HCT116 (cell line): ENCODE data around the gene HUNK. TPM values are rescaled to one million over a fixed set of nuclear protein-coding genes. Genes with fewer than 3 reads are reported as not detected.
A peak's percentile ranks its signal among the peaks of the same experiment; 100 is the strongest.

Source experiments
- ATAC-seq: fragments of 200-7000 bp; cut with Tn5 transposase; 2 replicates; pipeline ENCODE4 v1.9.1; 2020; ENCODE audit warnings: mild to moderate bottlenecking, moderate library complexity
- BruUV-seq: library from RNA; stranded (reverse); fragments of 400-500 nt; replicated peaks from 2 replicates; lab custom pipeline; 2021; lab: Mats Ljungman, UMichigan
- CTCF ChIA-PET: fragments of 300-600 bp; sonication (Branson Sonifier 250); formaldehyde crosslinking; loops from one replicate; lab custom pipeline; 2021; ENCODE audit warnings: antibody characterized with exemption; lab: Charles Lee
- POLR2A ChIA-PET: fragments of 300-600, 350-600 bp; sonication (Branson Sonifier 250); formaldehyde crosslinking; loops from one replicate; lab custom pipeline; 2021; ENCODE audit warnings: antibody characterized with exemption; lab: Charles Lee
- RAD21 ChIA-PET, 2 experiments: fragments of 300-600 bp; sonication (Branson Sonifier 250); formaldehyde crosslinking; loops; one replicate each; lab custom pipeline; 2023; ENCODE audit warnings: low total read pairs in 2 of 2; ENCODE audit not compliant: uncharacterized antibody in 2 of 2, unreplicated experiment in 2 of 2, low non-redundant PET in 1 of 2; lab: Charles Lee
- DNase-seq: peaks from one replicate; pipeline ENCODE4 v3.0.0-alpha.2; 2010; ENCODE audit warnings: low read depth, low spot score
- H2AFZ ChIP-seq: fragments of 200-600 bp; shearing (Covaris generic), sonication (generic); 2 replicates; pipeline ENCODE4 v1.6.1; 2017; ENCODE audit warnings: low read depth, mixed run types, mixed read lengths, antibody characterized with exemption, low read length; ENCODE audit not compliant: poor library complexity, severe bottlenecking
- H3K27ac ChIP-seq: 2 replicates; pipeline ENCODE4 v1.5.1; 2012; ENCODE audit warnings: low read depth, low read length
- H3K27me3 ChIP-seq: fragments of 200-600 bp; sonication (generic); 2 replicates; pipeline ENCODE4 v1.6.1; 2016; ENCODE audit warnings: mixed run types, low read length, mixed read lengths; ENCODE audit not compliant: insufficient read depth
- H3K36me3 ChIP-seq, 2 experiments: fragments of 200-500 bp in 1 of 2; fragments of 200-600 bp in 1 of 2; sonication (Bioruptor generic) in 1 of 2; sonication (generic) in 1 of 2; 2 replicates each; pipeline versions ENCODE4 v1.5.1 to v1.6.1; 2014 to 2016; ENCODE audit warnings: low read length in 2 of 2, inconsistent platforms in 1 of 2, mixed read lengths in 1 of 2, mixed run types in 1 of 2; ENCODE audit not compliant: insufficient read depth in 2 of 2, control insufficient read depth in 1 of 2
- H3K4me1 ChIP-seq, 2 experiments: fragments of 200-600 bp in 1 of 2; sonication (generic) in 1 of 2; 2 replicates each; pipeline versions ENCODE4 v1.5.1 to v1.6.1; 2012 to 2017; ENCODE audit warnings: low read length in 2 of 2, inconsistent platforms in 1 of 2, mild to moderate bottlenecking in 1 of 2, mixed read lengths in 1 of 2, mixed run types in 1 of 2, moderate library complexity in 1 of 2; ENCODE audit not compliant: insufficient read depth in 2 of 2, control insufficient read depth in 1 of 2
- H3K4me2 ChIP-seq: fragments of 200-600 bp; sonication (generic); 2 replicates; pipeline ENCODE4 v1.6.1; 2017; ENCODE audit warnings: mixed run types, low read length, mixed read lengths
- H3K4me3 ChIP-seq, 2 experiments: fragments of 200-600 bp in 1 of 2; sonication (generic) in 1 of 2; replicated peaks in 1 of 2; 2 replicates each; pipeline ENCODE4 v1.5.1; 2011 to 2016; ENCODE audit warnings: low read length in 2 of 2, control low read depth in 1 of 2, low read depth in 1 of 2, mild to moderate bottlenecking in 1 of 2, mixed read lengths in 1 of 2, mixed run types in 1 of 2
- H3K79me2 ChIP-seq: fragments of 200-600 bp; sonication (generic); 2 replicates; pipeline ENCODE4 v1.6.1; 2017; ENCODE audit warnings: mild to moderate bottlenecking, mixed run types, low read length, moderate library complexity, mixed read lengths; ENCODE audit not compliant: insufficient read depth
- H3K9ac ChIP-seq: fragments of 200-600 bp; sonication (generic); 2 replicates; pipeline ENCODE4 v1.6.1; 2016; ENCODE audit warnings: low read length, mixed read lengths
- H3K9me2 ChIP-seq: fragments of 200-600 bp; sonication (generic), shearing (Covaris generic); 2 replicates; pipeline ENCODE4 v1.6.1; 2017; ENCODE audit warnings: mixed run types, mild to moderate bottlenecking, moderate library complexity; ENCODE audit not compliant: insufficient read depth
- H3K9me3 ChIP-seq, 2 experiments: fragments of 200-500 bp in 1 of 2; fragments of 200-600 bp in 1 of 2; sonication (Bioruptor generic) in 1 of 2; sonication (generic) in 1 of 2; 2 replicates each; pipeline ENCODE4 v1.6.1; 2014 to 2017; ENCODE audit warnings: low read length in 2 of 2, mixed read lengths in 2 of 2, inconsistent platforms in 1 of 2, low read depth in 1 of 2, mild to moderate bottlenecking in 1 of 2, mixed run types in 1 of 2, moderate library complexity in 1 of 2; ENCODE audit not compliant: control insufficient read depth in 1 of 2, insufficient read depth in 1 of 2
- H4K20me1 ChIP-seq: fragments of 200-600 bp; sonication (generic), shearing (Covaris generic); 2 replicates; pipeline ENCODE4 v1.6.1; 2017; ENCODE audit warnings: mixed run types, mild to moderate bottlenecking, moderate library complexity; ENCODE audit not compliant: insufficient read depth
- CBX3 ChIP-seq: IDR thresholded peaks from 2 replicates; pipeline ENCODE4 v1.6.1; 2012; ENCODE audit warnings: low read depth
- ELF1 ChIP-seq: IDR thresholded peaks from 2 replicates; pipeline ENCODE4 v1.6.1; 2012; ENCODE audit warnings: low read depth, borderline replicate concordance
- EZH2 ChIP-seq: fragments of 200-600 bp; sonication (generic); IDR thresholded peaks from 2 replicates; pipeline ENCODE4 v1.6.1; 2017; ENCODE audit warnings: antibody characterized with exemption, mixed run types
- EZH2phosphoT487 ChIP-seq: fragments of 200-600 bp; IDR thresholded peaks from 2 replicates; pipeline ENCODE4 v1.6.1; 2018; ENCODE audit warnings: antibody characterized with exemption, borderline replicate concordance
- FOSL1 ChIP-seq: IDR thresholded peaks from 2 replicates; pipeline ENCODE4 v1.6.1; 2012; ENCODE audit warnings: low read depth
- JUND ChIP-seq: IDR thresholded peaks from 2 replicates; pipeline ENCODE4 v1.6.1; 2012
- MAX ChIP-seq: IDR thresholded peaks from 2 replicates; pipeline ENCODE4 v1.6.1; 2012
- POLR2A ChIP-seq: IDR thresholded peaks from 2 replicates; pipeline ENCODE4 v1.7.0; 2011; ENCODE audit warnings: borderline replicate concordance; ENCODE audit not compliant: insufficient read depth, insufficient read length; ENCODE audit errors: extremely low read depth
- RAD21 ChIP-seq: IDR thresholded peaks from 2 replicates; pipeline ENCODE4 v1.6.1; 2012; ENCODE audit warnings: low read depth, mild to moderate bottlenecking
- SP1 ChIP-seq: IDR thresholded peaks from 2 replicates; pipeline ENCODE4 v1.6.1; 2012; ENCODE audit warnings: low read depth
- ZFX ChIP-seq: fragments of 450-650 bp; IDR thresholded peaks from 2 replicates; pipeline ENCODE4 v1.6.1; 2017
- ZNF274 ChIP-seq: fragments of 200-500 bp; sonication (Bioruptor generic); IDR thresholded peaks from 2 replicates; pipeline ENCODE4 v1.6.1; 2014; ENCODE audit warnings: mild to moderate bottlenecking, low read depth, low read length, inconsistent platforms
- intact Hi-C: fragments of 100-400 bp; cut with micrococcal nuclease; formaldehyde crosslinking; loops from 2 replicates; pipeline ENCODE4 v1.10.0; 2022
- total RNA-seq: library from RNA; stranded (reverse); gene quantifications from one replicate; pipeline ENCODE4 v1.2.1, GENCODE V29; 2021; ENCODE audit not compliant: unreplicated experiment
- TF ChIP-seq, protein P1 (sequence below), 3 experiments: fragments of 200-600 bp in 1 of 3; sonication (generic) in 1 of 3; IDR thresholded peaks in 2 of 3; conservative IDR thresholded peaks in 1 of 3; 2 replicates each; pipeline ENCODE4 v1.5.1; 2012 to 2017; ENCODE audit warnings: low read depth in 2 of 3, low read length in 2 of 3, antibody characterized with exemption in 1 of 3, borderline replicate concordance in 1 of 3, control low read depth in 1 of 3, mild to moderate bottlenecking in 1 of 3, mixed read lengths in 1 of 3, mixed run types in 1 of 3, moderate library complexity in 1 of 3; ENCODE audit not compliant: insufficient read depth in 1 of 3
- TF ChIP-seq, protein P2 (sequence below): IDR thresholded peaks from 2 replicates; pipeline ENCODE4 v1.6.1; 2012

Gene HUNK
- total RNA-seq, 1 experiment from 2014 or later: not detected

GRCh38 chr21:31918250-31918775 lies 45.5 kb downstream of the HUNK start:
- H3K4me1 ChIP-seq: no peaks in the 10 kb centered on the region
- H3K9me2 ChIP-seq: no peaks in the 10 kb centered on the region
- no peak overlapping the region for H3K4me3 ChIP-seq
- H3K27me3 ChIP-seq: peaks cover 24% of the 10 kb centered on the region
- TF ChIP-seq EZH2phosphoT487: no peak
- TF ChIP-seq, protein P1, sequence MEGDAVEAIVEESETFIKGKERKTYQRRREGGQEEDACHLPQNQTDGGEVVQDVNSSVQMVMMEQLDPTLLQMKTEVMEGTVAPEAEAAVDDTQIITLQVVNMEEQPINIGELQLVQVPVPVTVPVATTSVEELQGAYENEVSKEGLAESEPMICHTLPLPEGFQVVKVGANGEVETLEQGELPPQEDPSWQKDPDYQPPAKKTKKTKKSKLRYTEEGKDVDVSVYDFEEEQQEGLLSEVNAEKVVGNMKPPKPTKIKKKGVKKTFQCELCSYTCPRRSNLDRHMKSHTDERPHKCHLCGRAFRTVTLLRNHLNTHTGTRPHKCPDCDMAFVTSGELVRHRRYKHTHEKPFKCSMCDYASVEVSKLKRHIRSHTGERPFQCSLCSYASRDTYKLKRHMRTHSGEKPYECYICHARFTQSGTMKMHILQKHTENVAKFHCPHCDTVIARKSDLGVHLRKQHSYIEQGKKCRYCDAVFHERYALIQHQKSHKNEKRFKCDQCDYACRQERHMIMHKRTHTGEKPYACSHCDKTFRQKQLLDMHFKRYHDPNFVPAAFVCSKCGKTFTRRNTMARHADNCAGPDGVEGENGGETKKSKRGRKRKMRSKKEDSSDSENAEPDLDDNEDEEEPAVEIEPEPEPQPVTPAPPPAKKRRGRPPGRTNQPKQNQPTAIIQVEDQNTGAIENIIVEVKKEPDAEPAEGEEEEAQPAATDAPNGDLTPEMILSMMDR (IDR thresholded peaks at IDR 0.05 in 2 of 3, conservative IDR thresholded peaks at IDR 0.05 in 1 of 3; ENCODE audit: borderline replicate concordance in 1 of 3, insufficient read depth in 1 of 3, low read depth in 2 of 3, low read length in 2 of 3): peak in 2 of 3 experiments; percentile 21 to 33; a peak in 3 of 6 replicates
- no peak overlapping the region for H2AFZ ChIP-seq
- no peaks in the 10 kb centered on the region for H3K36me3 ChIP-seq
- POLR2A ChIA-PET: no interaction called here
- BruUV-seq: no TSS peak
- DNase-seq: no peak
- no peak overlapping the region for H3K27ac ChIP-seq
- CTCF ChIA-PET: interaction anchor here (1.5 kb wide), 1 partner anchor 15 kb away, joined by 3 read pairs; no protein-coding TSS in a partner anchor
- H4K20me1 ChIP-seq: no peaks in the 10 kb centered on the region
- intact Hi-C loops: no loop called here
- H3K9me3 ChIP-seq: no peaks in the 10 kb centered on the region
- RAD21 ChIA-PET: no interaction called here
- no peaks in the 10 kb centered on the region for H3K79me2 ChIP-seq
- no peak overlapping the region for H3K4me2 ChIP-seq
- no peak; the same call in 1 of the 2 replicates for ATAC-seq
- no peak overlapping the region for H3K9ac ChIP-seq

DNA sequence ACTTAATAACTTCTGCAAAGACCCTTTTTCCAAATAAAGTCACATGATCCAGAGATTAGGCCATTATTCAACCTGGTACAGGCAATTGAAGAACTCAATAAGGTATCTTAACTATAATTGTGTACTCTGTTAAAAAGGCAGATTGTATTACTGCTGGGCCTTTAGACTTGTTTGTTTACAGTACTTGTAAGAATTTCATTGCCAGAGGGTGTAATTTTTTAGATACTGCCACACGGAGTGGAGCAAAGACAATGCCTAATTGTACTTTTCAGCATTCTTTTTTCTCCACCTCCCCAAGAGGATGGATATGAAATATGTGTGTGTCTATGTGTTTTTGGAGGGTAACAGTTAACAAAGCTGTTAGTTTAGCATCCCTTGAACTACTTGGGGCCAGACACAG lies 47.5 kb downstream of the HUNK start:
- BruUV-seq: no TSS peak
- Histone ChIP-seq H3K4me1 (no peaks in the 10 kb centered on the region), H3K9me2 (no peaks in the 10 kb centered on the region), H3K9ac (no peak overlapping the region), H3K36me3 (no peaks in the 10 kb centered on the region), H2AFZ (no peak overlapping the region), H3K27me3 (peaks cover 13% of the 10 kb centered on the region), H3K4me3 (no peak overlapping the region), H3K79me2 (no peaks in the 10 kb centered on the region), H3K4me2 (no peak overlapping the region), H3K9me3 (no peaks in the 10 kb centered on the region), H3K27ac (no peak overlapping the region), H4K20me1 (no peaks in the 10 kb centered on the region)
- CTCF ChIA-PET: no interaction called here
- POLR2A ChIA-PET: no interaction called here
- no peak for ATAC-seq
- intact Hi-C loops: no loop called here
- no peak for DNase-seq
- RAD21 ChIA-PET: no interaction called here
- TF ChIP-seq ZFX: no peak
- TF ChIP-seq, protein P1 (IDR thresholded peaks at IDR 0.05 in 2 of 3, conservative IDR thresholded peaks at IDR 0.05 in 1 of 3; ENCODE audit: borderline replicate concordance in 1 of 3, insufficient read depth in 1 of 3, low read depth in 2 of 3, low read length in 2 of 3): no peak
- no peak for TF ChIP-seq ZNF274
- no peak for TF ChIP-seq CBX3
- TF ChIP-seq RAD21: no peak
- TF ChIP-seq FOSL1: no peak
- TF ChIP-seq JUND: no peak
- no peak for TF ChIP-seq MAX
- TF ChIP-seq SP1: no peak
- TF ChIP-seq EZH2phosphoT487: no peak
- TF ChIP-seq POLR2A: no peak
- TF ChIP-seq, protein P2, sequence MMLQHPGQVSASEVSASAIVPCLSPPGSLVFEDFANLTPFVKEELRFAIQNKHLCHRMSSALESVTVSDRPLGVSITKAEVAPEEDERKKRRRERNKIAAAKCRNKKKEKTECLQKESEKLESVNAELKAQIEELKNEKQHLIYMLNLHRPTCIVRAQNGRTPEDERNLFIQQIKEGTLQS: no peak
- no peak for TF ChIP-seq ELF1
- no peak for TF ChIP-seq EZH2
